Hematopoietic multipotent progenitor cell treated with erythropoietin and hydrocortisone succinate and interleukin-3 and kit ligand, for 4 days (in vitro differentiated cells): Measurements from ENCODE around the gene ABHD2.
"Not testable (repeated sequence)": the region's sequence is repeated elsewhere in the genome, so short reads cannot be mapped to it uniquely, and the experiment has no call there.

Experiments
- DNase-seq: peaks from one replicate; pipeline ENCODE4 v3.0.0-alpha.2; 2015

The ABHD2 gene

GRCh38 chr15:89243046-89243690 is 154.9 kb downstream of the ABHD2 start:
- DNase-seq: no peak

- peak; percentile 98 for DNase-seq
Measured at GRCh38 chr15:89243691-89244573, 155.7 kb downstream of the ABHD2 start, which contains the start of gene FANCI. FANCI (plus strand) TSS chr15:89243979; CDS start chr15:89247648, 3,669 bp downstream.

- DNase-seq: no peak
Measured at GRCh38 chr15:89244574-89244903, 156.3 kb downstream of the ABHD2 start.

DNA sequence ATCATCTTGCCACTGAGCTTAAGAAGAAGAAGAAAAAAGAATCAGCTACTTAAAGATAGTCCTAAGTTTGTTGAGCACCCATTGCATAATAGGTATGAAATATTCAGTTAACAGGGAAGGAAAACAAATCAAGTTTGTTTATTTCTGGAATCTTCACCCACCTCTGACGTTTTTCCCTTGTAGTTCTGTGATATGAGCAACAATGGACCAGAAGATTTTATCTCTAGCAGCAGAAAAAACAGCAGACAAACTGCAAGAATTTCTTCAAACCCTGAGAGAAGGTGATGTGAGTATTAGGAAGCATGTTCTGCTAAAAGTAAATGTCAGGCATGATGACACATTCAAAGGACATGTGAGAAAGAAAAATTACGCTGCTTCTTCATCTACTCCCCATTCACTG is 159.2 kb downstream of the ABHD2 start:
- DNase-seq: no peak

- DNase-seq: no peak
Measured at GRCh38 chr15:89248584-89248983, 160.3 kb downstream of the ABHD2 start.

DNA sequence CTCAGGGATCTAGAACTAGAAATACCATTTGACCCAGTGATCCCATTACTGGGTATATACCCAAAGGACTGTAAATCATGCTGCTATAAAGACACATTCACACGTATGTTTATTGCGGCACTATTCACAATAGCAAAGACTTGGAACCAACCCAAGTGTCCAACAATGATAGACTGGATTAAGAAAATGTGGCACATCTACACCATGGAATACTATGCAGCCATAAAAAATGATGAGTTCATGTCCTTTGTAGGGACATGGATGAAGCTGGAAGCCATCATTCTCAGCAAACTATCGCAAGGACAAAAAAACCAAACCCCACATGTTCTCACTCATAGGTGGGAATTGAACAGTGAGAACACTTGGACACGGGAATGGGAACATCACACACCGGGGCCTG is 161.9 kb downstream of the ABHD2 start:
- not testable (repeated sequence) for DNase-seq
